K562 (cell line): ENCODE results near the gene SART1. TPM values are rescaled to one million over a fixed set of nuclear protein-coding genes. Genes with fewer than 3 reads are reported as not detected.
A peak's percentile ranks its signal among the peaks of the same experiment; 100 is the strongest.

Experiments used
- BHLHE40 ChIP-seq: IDR thresholded peaks from 2 replicates; pipeline ENCODE4 v1.6.1; 2011; ENCODE audit warnings: low read length, improper control_type of control experiment
- CTCFL ChIP-seq: IDR thresholded peaks from 2 replicates; pipeline ENCODE4 v1.6.1; 2011; ENCODE audit warnings: borderline replicate concordance, low read depth, mild to moderate bottlenecking, moderate library complexity, low read length; ENCODE audit not compliant: insufficient read depth, poor library complexity, severe bottlenecking
- HCFC1 ChIP-seq: IDR thresholded peaks from 2 replicates; pipeline ENCODE4 v1.6.1; 2012; ENCODE audit warnings: low read depth, low read length, improper control_type of control experiment
- JUN ChIP-seq, 2 experiments: sonication (generic) in 1 of 2; formaldehyde crosslinking in 1 of 2; IDR thresholded peaks; 2 replicates each; pipeline versions ENCODE4 v1.6.1 to v1.8.0; 2012 to 2022; ENCODE audit warnings: borderline replicate concordance in 2 of 2, mild to moderate bottlenecking in 2 of 2, improper control_type of control experiment in 1 of 2, low read depth in 1 of 2, low read length in 1 of 2, missing genetic modification reagents in 1 of 2
- KDM2B ChIP-seq: fragments of 250-450 bp; sonication (Bioruptor Pico); IDR thresholded peaks from 2 replicates; pipeline ENCODE4 v1.8.0; 2021; ENCODE audit warnings: mild to moderate bottlenecking, moderate library complexity
- KLF6 ChIP-seq: fragments of 250-450 bp; sonication (Bioruptor Pico); IDR thresholded peaks from 2 replicates; pipeline ENCODE4 v1.4.0; 2020; ENCODE audit warnings: mild to moderate bottlenecking, moderate library complexity, borderline replicate concordance
- L3MBTL2 ChIP-seq: fragments of 450-650 bp; IDR thresholded peaks from 2 replicates; pipeline ENCODE4 v1.6.1; 2016; ENCODE audit warnings: mild to moderate bottlenecking, moderate library complexity
- LARP7 ChIP-seq: fragments of 450-650 bp; IDR thresholded peaks from 2 replicates; pipeline ENCODE4 v1.6.1; 2016
- LEF1 ChIP-seq: fragments of 450-650 bp; IDR thresholded peaks from 2 replicates; pipeline ENCODE4 v1.6.1; 2016; ENCODE audit warnings: mild to moderate bottlenecking
- NCOA1 ChIP-seq: fragments of 450-650 bp; IDR thresholded peaks from 2 replicates; pipeline ENCODE4 v1.6.1; 2016; ENCODE audit warnings: low read depth
- NONO ChIP-seq, 2 experiments: fragments of 200-400 bp in 1 of 2; fragments of 450-650 bp in 1 of 2; formaldehyde crosslinking in 1 of 2; IDR thresholded peaks; 2 replicates each; pipeline ENCODE4 v1.6.1; 2017; ENCODE audit warnings: low read depth in 2 of 2, mild to moderate bottlenecking in 2 of 2, moderate library complexity in 2 of 2, low read length in 1 of 2
- RAD21 ChIP-seq, 2 experiments: fragments of 250-450 bp in 1 of 2; fragments of 450-650 bp in 1 of 2; sonication (Bioruptor Pico) in 1 of 2; formaldehyde crosslinking in 1 of 2; IDR thresholded peaks in 1 of 2; conservative IDR thresholded peaks in 1 of 2; 2 replicates each; pipeline versions ENCODE4 v1.4.0 to v1.8.0; 2020 to 2022; ENCODE audit warnings: mild to moderate bottlenecking in 2 of 2, moderate library complexity in 1 of 2
- RB1 ChIP-seq: fragments of 450-650 bp; IDR thresholded peaks from 2 replicates; pipeline ENCODE4 v1.6.1; 2017; ENCODE audit warnings: low read depth, mild to moderate bottlenecking
- RBFOX2 ChIP-seq: fragments of 200-400 bp; formaldehyde crosslinking; IDR thresholded peaks from 2 replicates; pipeline ENCODE4 v1.6.1; 2017; ENCODE audit warnings: low read depth, mild to moderate bottlenecking, low read length, moderate library complexity
- SMC3 ChIP-seq: conservative IDR thresholded peaks from 2 replicates; pipeline ENCODE4 v1.6.1; 2011; ENCODE audit warnings: low read depth, low read length, improper control_type of control experiment; ENCODE audit not compliant: insufficient read depth
- SP1 ChIP-seq: sonication (generic); formaldehyde crosslinking; IDR thresholded peaks from 2 replicates; pipeline ENCODE4 v1.8.1; 2022; ENCODE audit warnings: mild to moderate bottlenecking, missing genetic modification reagents
- SP2 ChIP-seq: IDR thresholded peaks from 2 replicates; pipeline ENCODE4 v1.6.1; 2011; ENCODE audit warnings: mild to moderate bottlenecking, low read depth, low read length, moderate library complexity; ENCODE audit not compliant: poor library complexity, severe bottlenecking; ENCODE audit errors: extremely low read depth
- XRCC5 ChIP-seq: fragments of 200-400 bp; formaldehyde crosslinking; IDR thresholded peaks from 2 replicates; pipeline ENCODE4 v1.6.1; 2017; ENCODE audit warnings: low read depth, mild to moderate bottlenecking, low read length
- ZBTB7A ChIP-seq: IDR thresholded peaks from 2 replicates; pipeline ENCODE4 v1.6.1; 2011; ENCODE audit warnings: low read depth, mild to moderate bottlenecking, low read length, moderate library complexity, borderline replicate concordance; ENCODE audit not compliant: control insufficient read depth
- ZNF134 ChIP-seq: fragments of 250-450 bp; sonication (Bioruptor Pico); conservative IDR thresholded peaks from 2 replicates; pipeline ENCODE4 v1.4.0; 2020
- ZNF280A ChIP-seq: fragments of 450-650 bp; IDR thresholded peaks from 2 replicates; pipeline ENCODE4 v1.6.1; 2018; ENCODE audit warnings: mild to moderate bottlenecking, low read depth; ENCODE audit not compliant: partially characterized antibody
- ZNF282 ChIP-seq: sonication (generic); formaldehyde crosslinking; IDR thresholded peaks from 2 replicates; pipeline ENCODE4 v1.8.1; 2023; ENCODE audit warnings: missing genetic modification reagents
- ZNF384 ChIP-seq: IDR thresholded peaks from 2 replicates; pipeline ENCODE4 v1.6.1; 2012; ENCODE audit warnings: low read depth, low read length, improper control_type of control experiment
- ZNF41 ChIP-seq: fragments of 250-450 bp; sonication (Bioruptor Pico); conservative IDR thresholded peaks from 2 replicates; pipeline ENCODE4 v1.4.0; 2020; ENCODE audit warnings: mild to moderate bottlenecking
- polyA plus RNA-seq, 8 experiments: library from polyadenylated mRNA; depleted of rRNA in 4 of 8; stranded (reverse) in 5 of 8; unstranded in 3 of 8; fragments of >200 nt; fragmentation: Nextera tagmentation in 2 of 8; fragmentation: Illumina TruSeq in 1 of 8; extraction: Ambion mirVana in 2 of 8; extraction: Trizol in 1 of 8; gene quantifications; 2 replicates each; pipeline versions ENCODE4 v1.2.1 to v1.2.3, GENCODE V29; 2011 to 2014; ENCODE audit warnings: inconsistent platforms in 1 of 8, missing spikeins in 1 of 8
- total RNA-seq, 7 experiments: library from RNA; depleted of rRNA in 6 of 7; stranded (reverse); fragments of >200 nt in 6 of 7; fragmentation: Illumina TruSeq in 2 of 7; extraction: Trizol in 2 of 7; gene quantifications; 2 replicates each; pipeline versions ENCODE4 v1.2.1 to v1.2.3, GENCODE V29; 2011 to 2021; ENCODE audit warnings: low replicate concordance in 1 of 7

Gene SART1
- total and polyA plus RNA-seq, 9 of the 15 experiments (the other 6 are each of a cell fraction or from before 2014, with no cell fraction given), result 4.8 to 84.1 (median 31.7) TPM

GRCh38 chr11:66022401-66023185, 61.1 kb downstream of the SART1 start (continued):
- TF ChIP-seq CTCFL (peak; percentile 15), LEF1 (no peak), BHLHE40 (0 out of 2 replicates have a peak, but pooled peaks have one; percentile 20), L3MBTL2 (peak; percentile 78), SP1 (CRISPR knock-in tag) (peak; percentile 66; the same call in 1 of the 2 replicates), NCOA1 (no peak), JUN (IDR thresholded peaks at IDR 0.05; ENCODE audit: borderline replicate concordance, low read depth, low read length) (no peak), JUN (CRISPR knock-in tag; IDR thresholded peaks at IDR 0.05; ENCODE audit: borderline replicate concordance) (no peak), ZNF134 (CRISPR knock-in tag) (no peak), RAD21 (CRISPR knock-in tag; conservative IDR thresholded peaks at IDR 0.05 in 1 of 2, IDR thresholded peaks at IDR 0.05 in 1 of 2) (peak; percentile 78 to 87), KLF6 (CRISPR knock-in tag) (no peak), SMC3 (peak; percentile 74), ZNF384 (0 out of 2 replicates have a peak, but pooled peaks have one; percentile 36), NONO (IDR thresholded peaks at IDR 0.05; ENCODE audit: low read depth in 2 of 2, low read length in 1 of 2) (peak in 1 of 2 experiments; percentile 49; a peak in 1 of 4 replicates), SP2 (no peak), ZNF280A (no peak), XRCC5 (peak; percentile 41; the same call in 1 of the 2 replicates), RBFOX2 (peak; percentile 73), RB1 (peak; percentile 96), KDM2B (CRISPR knock-in tag) (0 out of 2 replicates have a peak, but pooled peaks have one; percentile 1), LARP7 (no peak), ZBTB7A (peak; percentile 82; the same call in 1 of the 2 replicates), ZNF41 (CRISPR knock-in tag) (no peak), ZNF282 (CRISPR knock-in tag) (no peak), HCFC1 (0 out of 2 replicates have a peak, but pooled peaks have one; percentile 31)
